Esophagus muscularis mucosa (tissue), 3 donors: ENCODE results near the gene LRRC8D.

Experiments
- CTCF ChIP-seq, 3 experiments: fragments of 200-600 bp in 2 of 3; fragments of 450-650 bp in 1 of 3; sonication (generic) in 2 of 3; IDR thresholded peaks; one replicate each; pipeline ENCODE4 v1.5.1; 2017 to 2019; ENCODE audit warnings: antibody characterized with exemption in 3 of 3, mild to moderate bottlenecking in 2 of 3, moderate library complexity in 1 of 3
- POLR2AphosphoS5 ChIP-seq, 2 donors: sonication (generic); formaldehyde crosslinking; IDR thresholded peaks; one replicate each; pipeline ENCODE4 v1.6.1; 2017; ENCODE audit warnings: antibody characterized with exemption in 2 of 2

- TF ChIP-seq CTCF (IDR thresholded peaks at IDR 0.05) (no peak), POLR2AphosphoS5 (IDR thresholded peaks at IDR 0.05) (no peak)
These were observed 129.9 kb downstream of the LRRC8D start for GRCh38 chr1:89950703-89951102.
